Activated naive CD8-positive, alpha-beta T cell treated with anti-CD3 and anti-CD28 coated beads, Interleukin-2, amount 50 U/mL, for 24 hours (primary cell): Measurements from ENCODE around the gene AOX1.
"Not testable (repeated sequence)": the region's sequence is repeated elsewhere in the genome, so short reads cannot be mapped to it uniquely, and the experiment has no call there.

Experiments used
- ATAC-seq: fragments of 150-1000 bp; cut with Tn5 transposase; one replicate; pipeline ENCODE4 v1.10.0; 2021
- DNase-seq: peaks from one replicate; pipeline ENCODE4 v3.0.0; 2021
- H3K27ac Mint-ChIP-seq: one replicate; pipeline ENCODE4 v1.8.0; 2021; ENCODE audit warnings: mild to moderate bottlenecking, mixed read lengths
- H3K27me3 Mint-ChIP-seq: one replicate; pipeline ENCODE4 v1.8.0; 2021; ENCODE audit warnings: mixed read lengths
- H3K36me3 Mint-ChIP-seq: one replicate; pipeline ENCODE4 v1.8.0; 2021; ENCODE audit warnings: low read depth, mixed read lengths
- H3K4me1 Mint-ChIP-seq: one replicate; pipeline ENCODE4 v1.8.0; 2021; ENCODE audit warnings: mixed read lengths
- H3K4me3 Mint-ChIP-seq: one replicate; pipeline ENCODE4 v1.8.0; 2021; ENCODE audit warnings: mild to moderate bottlenecking, moderate library complexity, mixed read lengths
- H3K9me3 Mint-ChIP-seq: one replicate; pipeline ENCODE4 v1.8.0; 2021; ENCODE audit warnings: mixed read lengths

AOX1 gene

GRCh38 chr2:200681697-200682096 lies 95.9 kb downstream of the AOX1 start:
- Mint-ChIP-seq H3K27ac (no peak overlapping the region), H3K9me3 (no peaks in the 10 kb centered on the region), H3K36me3 (no peaks in the 10 kb centered on the region), H3K4me1 (no peaks in the 10 kb centered on the region), H3K27me3 (no peaks in the 10 kb centered on the region), H3K4me3 (no peak overlapping the region)
- ATAC-seq = no peak
- DNase-seq = no peak

GRCh38 chr2:200682407-200682806 lies 96.6 kb downstream of the AOX1 start:
- not testable (repeated sequence) for H3K36me3 Mint-ChIP-seq, H3K9me3 Mint-ChIP-seq, DNase-seq, H3K4me3 Mint-ChIP-seq, H3K27ac Mint-ChIP-seq, H3K4me1 Mint-ChIP-seq, H3K27me3 Mint-ChIP-seq, ATAC-seq

GRCh38 chr2:200687922-200688920 lies 102.4 kb downstream of the AOX1 start:
- ATAC-seq (no peak), DNase-seq (no peak)
- H3K4me1 Mint-ChIP-seq = peaks cover 6% of the 10 kb centered on the region
- no peaks in the 10 kb centered on the region for H3K9me3 Mint-ChIP-seq
- H3K27me3 Mint-ChIP-seq = peaks cover 1% of the 10 kb centered on the region
- no peak overlapping the region for H3K4me3 Mint-ChIP-seq
- H3K36me3 Mint-ChIP-seq = no peaks in the 10 kb centered on the region
- no peak overlapping the region for H3K27ac Mint-ChIP-seq

- no peaks in the 10 kb centered on the region for H3K9me3 Mint-ChIP-seq
- H3K27ac Mint-ChIP-seq = no peak overlapping the region
- no peak for DNase-seq
- ATAC-seq = no peak
- peaks cover 1% of the 10 kb centered on the region for H3K27me3 Mint-ChIP-seq
- H3K4me1 Mint-ChIP-seq = peaks cover 6% of the 10 kb centered on the region
- no peak overlapping the region for H3K4me3 Mint-ChIP-seq
- no peaks in the 10 kb centered on the region for H3K36me3 Mint-ChIP-seq
Measured at GRCh38 chr2:200689115-200689514, 103.3 kb downstream of the AOX1 start.

GRCh38 chr2:200693836-200694470 lies 108.1 kb downstream of the AOX1 start:
- H3K9me3 Mint-ChIP-seq = no peaks in the 10 kb centered on the region

GRCh38 chr2:200695191-200695590 lies 109.4 kb downstream of the AOX1 start:
- H3K36me3 Mint-ChIP-seq = no peaks in the 10 kb centered on the region
- ATAC-seq (no peak), DNase-seq (no peak)
- H3K27me3 Mint-ChIP-seq = peaks cover 1% of the 10 kb centered on the region
- H3K4me1 Mint-ChIP-seq = peaks cover 19% of the 10 kb centered on the region
- no peak overlapping the region for H3K27ac Mint-ChIP-seq
- H3K9me3 Mint-ChIP-seq = no peaks in the 10 kb centered on the region
- H3K4me3 Mint-ChIP-seq = no peak overlapping the region

More at GRCh38 chr2:200693836-200694470, 108.1 kb downstream of the AOX1 start:
- peaks cover 1% of the 10 kb centered on the region for H3K27me3 Mint-ChIP-seq
- peaks cover 14% of the 10 kb centered on the region for H3K4me1 Mint-ChIP-seq
- H3K4me3 Mint-ChIP-seq = no peak overlapping the region
- DNase-seq (no peak), ATAC-seq (no peak)
- no peaks in the 10 kb centered on the region for H3K36me3 Mint-ChIP-seq
- no peak overlapping the region for H3K27ac Mint-ChIP-seq

- Mint-ChIP-seq H3K27ac (no peak overlapping the region), H3K36me3 (no peaks in the 10 kb centered on the region), H3K27me3 (peaks cover 1% of the 10 kb centered on the region), H3K4me1 (peaks cover 19% of the 10 kb centered on the region), H3K9me3 (no peaks in the 10 kb centered on the region), H3K4me3 (no peak overlapping the region)
- no peak for ATAC-seq
- no peak for DNase-seq
Measured at GRCh38 chr2:200695601-200696000, 109.8 kb downstream of the AOX1 start.

GRCh38 chr2:200698217-200698616 lies 112.4 kb downstream of the AOX1 start:
- Mint-ChIP-seq H3K36me3 (no peaks in the 10 kb centered on the region), H3K27me3 (no peaks in the 10 kb centered on the region), H3K4me1 (peaks cover 28% of the 10 kb centered on the region), H3K4me3 (no peak overlapping the region), H3K9me3 (no peaks in the 10 kb centered on the region), H3K27ac (no peak overlapping the region)
- ATAC-seq (no peak), DNase-seq (no peak)

- Mint-ChIP-seq H3K27me3 (peaks cover 2% of the 10 kb centered on the region), H3K9me3 (no peaks in the 10 kb centered on the region), H3K4me1 (peaks cover 32% of the 10 kb centered on the region), H3K27ac (no peak overlapping the region), H3K36me3 (no peaks in the 10 kb centered on the region), H3K4me3 (no peak overlapping the region)
- ATAC-seq = no peak
- DNase-seq = no peak
Measured at GRCh38 chr2:200699310-200699709, 113.5 kb downstream of the AOX1 start.

- Mint-ChIP-seq H3K9me3 (no peaks in the 10 kb centered on the region), H3K4me3 (no peak overlapping the region), H3K36me3 (no peaks in the 10 kb centered on the region), H3K4me1 (peaks cover 30% of the 10 kb centered on the region), H3K27ac (no peak overlapping the region), H3K27me3 (peaks cover 2% of the 10 kb centered on the region)
- no peak for ATAC-seq
- DNase-seq = no peak
Measured at GRCh38 chr2:200700856-200701255, 115.0 kb downstream of the AOX1 start.

- H3K27ac Mint-ChIP-seq = no peak overlapping the region
- no peaks in the 10 kb centered on the region for H3K36me3 Mint-ChIP-seq
- no peak overlapping the region for H3K4me3 Mint-ChIP-seq
- ATAC-seq (no peak), DNase-seq (no peak)
- peaks cover 2% of the 10 kb centered on the region for H3K27me3 Mint-ChIP-seq
- peaks cover 40% of the 10 kb centered on the region for H3K4me1 Mint-ChIP-seq
- H3K9me3 Mint-ChIP-seq = no peaks in the 10 kb centered on the region
Measured at GRCh38 chr2:200702044-200702443, 116.2 kb downstream of the AOX1 start.

GRCh38 chr2:200702646-200703118 lies 116.9 kb downstream of the AOX1 start:
- H3K27ac Mint-ChIP-seq = peak overlapping the region; percentile 65
- DNase-seq = peak; percentile 31
- no peaks in the 10 kb centered on the region for H3K36me3 Mint-ChIP-seq

GRCh38 chr2:200703127-200703925 lies 117.5 kb downstream of the AOX1 start:
- Mint-ChIP-seq H3K9me3 (no peaks in the 10 kb centered on the region), H3K27me3 (peaks cover 3% of the 10 kb centered on the region), H3K4me1 (peaks cover 52% of the 10 kb centered on the region), H3K36me3 (no peaks in the 10 kb centered on the region), H3K4me3 (no peak overlapping the region), H3K27ac (peak overlapping the region; percentile 5)
- ATAC-seq (peak; percentile 25), DNase-seq (no peak)

More at GRCh38 chr2:200702646-200703118, 116.9 kb downstream of the AOX1 start:
- Mint-ChIP-seq H3K27me3 (peaks cover 2% of the 10 kb centered on the region), H3K4me1 (peaks cover 46% of the 10 kb centered on the region), H3K9me3 (no peaks in the 10 kb centered on the region), H3K4me3 (no peak overlapping the region)
- ATAC-seq = peak; percentile 67

GRCh38 chr2:200703926-200704637 lies 118.3 kb downstream of the AOX1 start:
- ATAC-seq (no peak), DNase-seq (no peak)
- Mint-ChIP-seq H3K4me1 (peaks cover 50% of the 10 kb centered on the region), H3K4me3 (no peak overlapping the region), H3K9me3 (no peaks in the 10 kb centered on the region), H3K27ac (peak overlapping the region; percentile 5), H3K27me3 (peaks cover 4% of the 10 kb centered on the region), H3K36me3 (no peaks in the 10 kb centered on the region)
